Measurements from ENCODE around the gene NBPF6.
"Not testable (repeated sequence)": the region's sequence is repeated elsewhere in the genome, so short reads cannot be mapped to it uniquely, and the experiment has no call there.

DNA sequence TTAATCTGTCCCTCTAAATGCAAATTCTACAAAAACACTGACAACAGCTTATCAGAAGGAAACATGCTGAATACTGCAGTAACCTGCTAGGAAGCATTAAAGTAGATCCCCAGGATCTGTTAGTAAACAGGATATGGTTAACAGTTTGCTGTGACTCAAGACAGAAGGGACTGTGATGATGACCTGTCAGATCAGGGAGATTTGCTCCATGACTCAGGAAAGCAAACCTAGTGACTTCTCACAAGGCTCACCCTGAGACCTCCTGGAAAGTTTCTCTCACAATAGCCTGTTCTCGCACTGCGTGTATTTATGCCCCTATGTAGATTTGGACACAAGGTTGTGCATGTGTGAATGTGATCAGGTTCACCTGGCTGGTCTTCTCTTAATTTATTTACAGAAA lies 8.5 kb downstream of the NBPF6 start:
- TF ChIP-seq EZH2 (IDR thresholded peaks at IDR 0.05); FOXP2 (optimal IDR thresholded peaks at IDR 0.05; ENCODE audit: control extremely low read depth, extremely low read length, insufficient read depth): not testable (repeated sequence)
